ENCODE results near the gene GCAT.
A peak's percentile ranks its signal among the peaks of the same experiment; 100 is the strongest.

The GCAT gene

GRCh38 chr22:37807410-37808293 lies at the start of gene GCAT:
TSS of gene GCAT (plus strand) at chr22:37807934. CDS start at chr22:37807968, 34 bp downstream.
- H3K27me3 ChIP-seq (ENCODE audit: control insufficient read depth in 1 of 2, insufficient read depth in 2 of 2, low read length in 2 of 2) = no peaks in the 10 kb centered on the region
- H3K27ac ChIP-seq (ENCODE audit: low read depth, low read length) = peak within 1 kb of the TSS; percentile 79
- no peaks in the 10 kb centered on the region for H3K9me3 ChIP-seq (ENCODE audit: low read length)
- peak within 1 kb of the TSS; percentile 90 for H3K9ac ChIP-seq (ENCODE audit: low read length)
- peak within 1 kb of the TSS; percentile 58 to 76 for H3K4me3 ChIP-seq (ENCODE audit: low read depth in 1 of 2, low read length in 2 of 2)
- H3K4me1 ChIP-seq (ENCODE audit: insufficient read depth, low read length) = peaks cover 38% of the 10 kb centered on the region
- H3K36me3 ChIP-seq (ENCODE audit: insufficient read depth, low read length) = no peaks in the 10 kb centered on the region

- Histone ChIP-seq H3K4me3 (ENCODE audit: low read depth in 1 of 2, low read length in 2 of 2) (no peak overlapping the region), H3K4me1 (ENCODE audit: insufficient read depth, low read length) (peaks cover 4% of the 10 kb centered on the region), H3K9ac (ENCODE audit: low read length) (no peak overlapping the region), H3K27me3 (ENCODE audit: control insufficient read depth in 1 of 2, insufficient read depth in 2 of 2, low read length in 2 of 2) (no peaks in the 10 kb centered on the region), H3K36me3 (ENCODE audit: insufficient read depth, low read length) (peaks cover 66% of the 10 kb centered on the region), H3K9me3 (ENCODE audit: low read length) (no peaks in the 10 kb centered on the region), H3K27ac (ENCODE audit: low read depth, low read length) (no peak overlapping the region)
Observed at GRCh38 chr22:37758694-37759093, 49.0 kb upstream of the GCAT start.

- peaks cover 2% of the 10 kb centered on the region for H3K4me1 ChIP-seq (ENCODE audit: insufficient read depth, low read length)
- H3K9ac ChIP-seq (ENCODE audit: low read length) = no peak overlapping the region
- peaks cover 66% of the 10 kb centered on the region for H3K36me3 ChIP-seq (ENCODE audit: insufficient read depth, low read length)
Observed at GRCh38 chr22:37759281-37759680, 48.5 kb upstream of the GCAT start.

GRCh38 chr22:37760152-37760551 lies 47.6 kb upstream of the GCAT start:
- no peak overlapping the region for H3K27ac ChIP-seq (ENCODE audit: low read depth, low read length)
- peaks cover 9% of the 10 kb centered on the region for H3K4me1 ChIP-seq (ENCODE audit: insufficient read depth, low read length)
- H3K36me3 ChIP-seq (ENCODE audit: insufficient read depth, low read length) = peaks cover 59% of the 10 kb centered on the region

More at GRCh38 chr22:37759281-37759680, 48.5 kb upstream of the GCAT start:
- Histone ChIP-seq H3K27me3 (ENCODE audit: control insufficient read depth in 1 of 2, insufficient read depth in 2 of 2, low read length in 2 of 2) (no peaks in the 10 kb centered on the region), H3K9me3 (ENCODE audit: low read length) (no peaks in the 10 kb centered on the region), H3K27ac (ENCODE audit: low read depth, low read length) (no peak overlapping the region), H3K4me3 (ENCODE audit: low read depth in 1 of 2, low read length in 2 of 2) (no peak overlapping the region)

GRCh38 chr22:37762389-37762836 lies 45.3 kb upstream of the GCAT start:
- Histone ChIP-seq H3K9me3 (ENCODE audit: low read length) (no peaks in the 10 kb centered on the region), H3K9ac (ENCODE audit: low read length) (no peak overlapping the region), H3K27ac (ENCODE audit: low read depth, low read length) (no peak overlapping the region), H3K4me3 (ENCODE audit: low read depth in 1 of 2, low read length in 2 of 2) (no peak overlapping the region), H3K4me1 (ENCODE audit: insufficient read depth, low read length) (peaks cover 12% of the 10 kb centered on the region), H3K27me3 (ENCODE audit: control insufficient read depth in 1 of 2, insufficient read depth in 2 of 2, low read length in 2 of 2) (no peaks in the 10 kb centered on the region), H3K36me3 (ENCODE audit: insufficient read depth, low read length) (peaks cover 42% of the 10 kb centered on the region)

More at GRCh38 chr22:37760152-37760551, 47.6 kb upstream of the GCAT start:
- Histone ChIP-seq H3K4me3 (ENCODE audit: low read depth in 1 of 2, low read length in 2 of 2) (no peak overlapping the region), H3K27me3 (ENCODE audit: control insufficient read depth in 1 of 2, insufficient read depth in 2 of 2, low read length in 2 of 2) (no peaks in the 10 kb centered on the region), H3K9ac (ENCODE audit: low read length) (no peak overlapping the region), H3K9me3 (ENCODE audit: low read length) (no peaks in the 10 kb centered on the region)

- H3K4me3 ChIP-seq (ENCODE audit: low read depth in 1 of 2, low read length in 2 of 2) = no peak overlapping the region
- no peaks in the 10 kb centered on the region for H3K27me3 ChIP-seq (ENCODE audit: control insufficient read depth in 1 of 2, insufficient read depth in 2 of 2, low read length in 2 of 2)
- peaks cover 12% of the 10 kb centered on the region for H3K4me1 ChIP-seq (ENCODE audit: insufficient read depth, low read length)
- no peak overlapping the region for H3K9ac ChIP-seq (ENCODE audit: low read length)
- H3K36me3 ChIP-seq (ENCODE audit: insufficient read depth, low read length) = peaks cover 42% of the 10 kb centered on the region
- H3K9me3 ChIP-seq (ENCODE audit: low read length) = no peaks in the 10 kb centered on the region
- no peak overlapping the region for H3K27ac ChIP-seq (ENCODE audit: low read depth, low read length)
Observed at GRCh38 chr22:37763012-37763411, 44.7 kb upstream of the GCAT start.

GRCh38 chr22:37763652-37764051 lies 44.1 kb upstream of the GCAT start:
- peaks cover 12% of the 10 kb centered on the region for H3K4me1 ChIP-seq (ENCODE audit: insufficient read depth, low read length)
- no peak overlapping the region for H3K4me3 ChIP-seq (ENCODE audit: low read depth in 1 of 2, low read length in 2 of 2)
- no peak overlapping the region for H3K9ac ChIP-seq (ENCODE audit: low read length)
- H3K9me3 ChIP-seq (ENCODE audit: low read length) = no peaks in the 10 kb centered on the region
- H3K36me3 ChIP-seq (ENCODE audit: insufficient read depth, low read length) = peaks cover 42% of the 10 kb centered on the region
- no peaks in the 10 kb centered on the region for H3K27me3 ChIP-seq (ENCODE audit: control insufficient read depth in 1 of 2, insufficient read depth in 2 of 2, low read length in 2 of 2)
- no peak overlapping the region for H3K27ac ChIP-seq (ENCODE audit: low read depth, low read length)

- H3K36me3 ChIP-seq (ENCODE audit: insufficient read depth, low read length) = peaks cover 42% of the 10 kb centered on the region
- H3K4me1 ChIP-seq (ENCODE audit: insufficient read depth, low read length) = peaks cover 12% of the 10 kb centered on the region
- no peak overlapping the region for H3K9ac ChIP-seq (ENCODE audit: low read length)
- H3K27me3 ChIP-seq (ENCODE audit: control insufficient read depth in 1 of 2, insufficient read depth in 2 of 2, low read length in 2 of 2) = no peaks in the 10 kb centered on the region
- H3K27ac ChIP-seq (ENCODE audit: low read depth, low read length) = peak overlapping the region; percentile 2
- no peak overlapping the region for H3K4me3 ChIP-seq (ENCODE audit: low read depth in 1 of 2, low read length in 2 of 2)
- H3K9me3 ChIP-seq (ENCODE audit: low read length) = no peaks in the 10 kb centered on the region
Observed at GRCh38 chr22:37764622-37765021, 43.1 kb upstream of the GCAT start.

GRCh38 chr22:37765498-37765897 lies 42.2 kb upstream of the GCAT start:
- H3K4me3 ChIP-seq (ENCODE audit: low read depth in 1 of 2, low read length in 2 of 2) = no peak overlapping the region
- no peak overlapping the region for H3K9ac ChIP-seq (ENCODE audit: low read length)
- no peaks in the 10 kb centered on the region for H3K27me3 ChIP-seq (ENCODE audit: control insufficient read depth in 1 of 2, insufficient read depth in 2 of 2, low read length in 2 of 2)
- no peak overlapping the region for H3K27ac ChIP-seq (ENCODE audit: low read depth, low read length)
- H3K4me1 ChIP-seq (ENCODE audit: insufficient read depth, low read length) = peaks cover 12% of the 10 kb centered on the region
- H3K36me3 ChIP-seq (ENCODE audit: insufficient read depth, low read length) = peaks cover 37% of the 10 kb centered on the region
- H3K9me3 ChIP-seq (ENCODE audit: low read length) = no peaks in the 10 kb centered on the region

- H3K36me3 ChIP-seq (ENCODE audit: insufficient read depth, low read length) = peaks cover 39% of the 10 kb centered on the region
- no peak overlapping the region for H3K4me3 ChIP-seq (ENCODE audit: low read depth in 1 of 2, low read length in 2 of 2)
- H3K4me1 ChIP-seq (ENCODE audit: insufficient read depth, low read length) = peaks cover 12% of the 10 kb centered on the region
- no peak overlapping the region for H3K27ac ChIP-seq (ENCODE audit: low read depth, low read length)
- H3K27me3 ChIP-seq (ENCODE audit: control insufficient read depth in 1 of 2, insufficient read depth in 2 of 2, low read length in 2 of 2) = no peaks in the 10 kb centered on the region
- no peaks in the 10 kb centered on the region for H3K9me3 ChIP-seq (ENCODE audit: low read length)
- no peak overlapping the region for H3K9ac ChIP-seq (ENCODE audit: low read length)
Observed at GRCh38 chr22:37765953-37766576, 41.7 kb upstream of the GCAT start.

- H3K9ac ChIP-seq (ENCODE audit: low read length) = no peak overlapping the region
- no peaks in the 10 kb centered on the region for H3K9me3 ChIP-seq (ENCODE audit: low read length)
- H3K4me3 ChIP-seq (ENCODE audit: low read depth in 1 of 2, low read length in 2 of 2) = no peak overlapping the region
- H3K36me3 ChIP-seq (ENCODE audit: insufficient read depth, low read length) = peaks cover 54% of the 10 kb centered on the region
- H3K27ac ChIP-seq (ENCODE audit: low read depth, low read length) = no peak overlapping the region
- peaks cover 12% of the 10 kb centered on the region for H3K4me1 ChIP-seq (ENCODE audit: insufficient read depth, low read length)
- no peaks in the 10 kb centered on the region for H3K27me3 ChIP-seq (ENCODE audit: control insufficient read depth in 1 of 2, insufficient read depth in 2 of 2, low read length in 2 of 2)
Observed at GRCh38 chr22:37768273-37768672, 39.5 kb upstream of the GCAT start.
